ENCODE data around the gene OSBPL2.

OSBPL2 gene

GRCh38 chr20:62287129-62287528 is 48.8 kb downstream of the OSBPL2 start:
- DNase-seq: no peak

- DNase-seq: no peak
These were observed 49.6 kb downstream of the OSBPL2 start for GRCh38 chr20:62287759-62288534.

- DNase-seq: no peak
These were observed 50.3 kb downstream of the OSBPL2 start for GRCh38 chr20:62288535-62289105.

- DNase-seq: no peak
These were observed 50.8 kb downstream of the OSBPL2 start for GRCh38 chr20:62289131-62289530.

GRCh38 chr20:62289898-62290297 is 51.6 kb downstream of the OSBPL2 start:
- no peak for DNase-seq

- no peak for DNase-seq
These were observed 53.1 kb downstream of the OSBPL2 start for GRCh38 chr20:62291251-62292066.

GRCh38 chr20:62292108-62292507 is 53.8 kb downstream of the OSBPL2 start:
- no peak for DNase-seq

GRCh38 chr20:62293111-62293784 is 54.9 kb downstream of the OSBPL2 start:
- DNase-seq: no peak

- no peak for DNase-seq
These were observed 55.6 kb downstream of the OSBPL2 start for GRCh38 chr20:62293946-62294345.

- DNase-seq: no peak
These were observed 56.2 kb downstream of the OSBPL2 start for GRCh38 chr20:62294516-62294915.

GRCh38 chr20:62296724-62297448 is 58.6 kb downstream of the OSBPL2 start:
- DNase-seq: no peak

GRCh38 chr20:62297449-62298227 is 59.3 kb downstream of the OSBPL2 start:
- no peak for DNase-seq

- no peak for DNase-seq
These were observed 60.4 kb downstream of the OSBPL2 start for GRCh38 chr20:62298577-62299249.

- no peak for DNase-seq
These were observed 61.4 kb downstream of the OSBPL2 start for GRCh38 chr20:62299666-62300236.

GRCh38 chr20:62300319-62300718 is 62.0 kb downstream of the OSBPL2 start:
- DNase-seq: no peak

GRCh38 chr20:62301111-62301668 is 62.9 kb downstream of the OSBPL2 start:
- DNase-seq: no peak

GRCh38 chr20:62301773-62302340 is 63.5 kb downstream of the OSBPL2 start:
- peak; percentile 83 for DNase-seq

GRCh38 chr20:62302341-62303061 is 64.2 kb downstream of the OSBPL2 start, which contains the start of gene ADRM1:
TSS of gene ADRM1 (plus strand) at chr20:62302997. CDS start at chr20:62303569, 572 bp downstream.
- peak; percentile 95 for DNase-seq

- DNase-seq: no peak
These were observed 64.7 kb downstream of the OSBPL2 start for GRCh38 chr20:62303062-62303339.

Measured in activated gamma-delta T cell treated with Interleukin-2 at 50 U/mL for 16 hours (primary cell).